Endothelial cell of umbilical vein (primary cell): Measurements from ENCODE around the gene SPEF2.

ENCODE experiments used
- CTCF ChIP-seq, 2 donors: IDR thresholded peaks; 1 replicate in 1 of 2; 2 replicates in 1 of 2; pipeline ENCODE4 v1.5.1; 2011; ENCODE audit warnings: low read length in 2 of 2, mild to moderate bottlenecking in 2 of 2, moderate library complexity in 2 of 2, control low read depth in 1 of 2, inconsistent platforms in 1 of 2, low read depth in 1 of 2; ENCODE audit not compliant: insufficient read depth in 1 of 2; ENCODE audit errors: extremely low read depth in 1 of 2
- EZH2 ChIP-seq: IDR thresholded peaks from 2 replicates; pipeline ENCODE4 v1.6.1; 2012; ENCODE audit warnings: borderline replicate concordance, low read depth, mild to moderate bottlenecking, moderate library complexity, low read length, inconsistent platforms; ENCODE audit not compliant: severe bottlenecking
- MAX ChIP-seq: IDR thresholded peaks from 2 replicates; pipeline ENCODE4 v1.6.1; 2011; ENCODE audit not compliant: insufficient read depth, insufficient read length
- POLR2A ChIP-seq: IDR thresholded peaks from 2 replicates; pipeline ENCODE4 v1.6.1; 2012; ENCODE audit warnings: low read depth, mild to moderate bottlenecking, control low read depth, low read length
- POLR2AphosphoS5 ChIP-seq: IDR thresholded peaks from 2 replicates; pipeline ENCODE4 v1.6.1; 2012; ENCODE audit warnings: low read depth, mild to moderate bottlenecking, control low read depth, low read length, moderate library complexity; ENCODE audit not compliant: insufficient read depth

- TF ChIP-seq CTCF (IDR thresholded peaks at IDR 0.05; ENCODE audit: extremely low read depth in 1 of 2, insufficient read depth in 1 of 2, low read depth in 1 of 2, low read length in 2 of 2) = no peak
- TF ChIP-seq MAX = no peak
- TF ChIP-seq POLR2A = no peak
- TF ChIP-seq POLR2AphosphoS5 = no peak
- TF ChIP-seq EZH2 = no peak
Measured at GRCh38 chr5:35820735-35821134, 203.1 kb downstream of the SPEF2 start.
